Endothelial cell of umbilical vein (primary cell): ENCODE results near the gene TENT5D. TPM values are rescaled to one million over a fixed set of nuclear protein-coding genes. Genes with fewer than 3 reads are reported as not detected.

ENCODE experiments used
- BruUV-seq: library from RNA; stranded (reverse); fragments of 400-500 nt; replicated peaks from 2 replicates; lab custom pipeline; 2021; lab: Mats Ljungman, UMichigan
- CTCF ChIA-PET: fragments of 300-600, 350-600 bp; sonication (Branson Sonifier 250); formaldehyde crosslinking; loops from one replicate; lab custom pipeline; 2021; ENCODE audit warnings: antibody characterized with exemption, inconsistent platforms; lab: Charles Lee
- POLR2A ChIA-PET: fragments of 300-600, 350-600 bp; sonication (Branson Sonifier 250); formaldehyde crosslinking; loops from one replicate; lab custom pipeline; 2021; ENCODE audit warnings: antibody characterized with exemption, inconsistent platforms; lab: Charles Lee
- DNase-seq: peaks from one replicate; pipeline ENCODE4 v3.0.0-alpha.2; 2011; ENCODE audit warnings: low read depth, low spot score
- FAIRE-seq: peaks from 2 replicates; lab custom pipeline; 2011; peaks lifted over from hg19 to GRCh38; lab: Jason Lieb, UNC
- H2AFZ ChIP-seq: 2 replicates; pipeline ENCODE4 v1.6.0; 2012; ENCODE audit warnings: low read depth, low read length, control low read depth, inconsistent platforms
- H3K27ac ChIP-seq: 2 replicates; pipeline ENCODE4 v1.5.1; 2011; ENCODE audit warnings: low read depth, mild to moderate bottlenecking, control low read depth, low read length, moderate library complexity; ENCODE audit not compliant: insufficient read depth
- H3K27me3 ChIP-seq, 2 experiments: 2 replicates each; pipeline versions ENCODE4 v1.6.0 to v1.6.1; 2011; ENCODE audit warnings: low read length in 2 of 2, mixed read lengths in 1 of 2; ENCODE audit not compliant: control insufficient read depth in 2 of 2, insufficient read depth in 2 of 2
- H3K36me3 ChIP-seq, 2 experiments: 2 replicates in 1 of 2; 3 replicates in 1 of 2; pipeline ENCODE4 v1.5.1; 2011; ENCODE audit warnings: low read length in 2 of 2, mild to moderate bottlenecking in 1 of 2, moderate library complexity in 1 of 2; ENCODE audit not compliant: control insufficient read depth in 2 of 2, insufficient read depth in 2 of 2; ENCODE audit errors: extremely low read depth in 1 of 2
- H3K4me1 ChIP-seq: 3 replicates; pipeline ENCODE4 v1.5.1; 2011; ENCODE audit warnings: mild to moderate bottlenecking, low read length; ENCODE audit not compliant: control insufficient read depth, insufficient read depth; ENCODE audit errors: extremely low read depth
- H3K4me2 ChIP-seq: 2 replicates; pipeline ENCODE4 v1.6.1; 2011; ENCODE audit warnings: low read length, control low read depth, mixed read lengths; ENCODE audit not compliant: insufficient read depth
- H3K4me3 ChIP-seq, 3 experiments: fragments of 200-600 bp in 1 of 3; sonication (generic), shearing (Covaris generic) in 1 of 3; replicated peaks in 1 of 3; 2 replicates each; pipeline ENCODE4 v1.5.1; 2011 to 2016; ENCODE audit warnings: control low read depth in 3 of 3, low read length in 3 of 3, mild to moderate bottlenecking in 2 of 3, inconsistent platforms in 1 of 3, low read depth in 1 of 3, moderate library complexity in 1 of 3; ENCODE audit not compliant: insufficient read depth in 1 of 3
- H3K79me2 ChIP-seq: 2 replicates; pipeline ENCODE4 v1.6.0; 2012; ENCODE audit warnings: low read length, inconsistent platforms; ENCODE audit not compliant: control insufficient read depth, insufficient read depth
- H3K9ac ChIP-seq: replicated peaks from 2 replicates; pipeline ENCODE3; 2011; ENCODE audit warnings: low read length, control low read depth; ENCODE audit not compliant: insufficient read depth; ENCODE audit errors: extremely low read depth
- H3K9me1 ChIP-seq: replicated peaks from 3 replicates; pipeline ENCODE4 v1.6.0; 2011; ENCODE audit warnings: mild to moderate bottlenecking, low read length; ENCODE audit not compliant: control insufficient read depth, insufficient read depth; ENCODE audit errors: extremely low read depth
- H3K9me3 ChIP-seq: replicated peaks from 2 replicates; pipeline ENCODE4 v1.5.1; 2012; ENCODE audit warnings: low read length, inconsistent platforms; ENCODE audit not compliant: control insufficient read depth, insufficient read depth
- H4K20me1 ChIP-seq: replicated peaks from 2 replicates; pipeline ENCODE3; 2011; ENCODE audit warnings: mild to moderate bottlenecking, low read length; ENCODE audit not compliant: control insufficient read depth, insufficient read depth; ENCODE audit errors: extremely low read depth
- EZH2 ChIP-seq: IDR thresholded peaks from 2 replicates; pipeline ENCODE4 v1.6.1; 2012; ENCODE audit warnings: borderline replicate concordance, low read depth, mild to moderate bottlenecking, moderate library complexity, low read length, inconsistent platforms; ENCODE audit not compliant: severe bottlenecking
- FOS ChIP-seq: IDR thresholded peaks from 2 replicates; pipeline ENCODE4 v1.6.1; 2011; ENCODE audit warnings: mild to moderate bottlenecking, low read length, moderate library complexity, borderline replicate concordance; ENCODE audit not compliant: insufficient read depth
- GATA2 ChIP-seq: IDR thresholded peaks from 2 replicates; pipeline ENCODE4 v1.7.0; 2011; ENCODE audit warnings: low read depth, mild to moderate bottlenecking, moderate library complexity, mixed read lengths, low read length; ENCODE audit not compliant: insufficient read length, insufficient read depth
- JUN ChIP-seq: IDR thresholded peaks from 2 replicates; pipeline ENCODE4 v1.6.1; 2011; ENCODE audit warnings: borderline replicate concordance, low read depth; ENCODE audit not compliant: insufficient read length, insufficient read depth
- MYC ChIP-seq: IDR thresholded peaks from one replicate; pipeline ENCODE4 v1.6.1; 2011; ENCODE audit warnings: mild to moderate bottlenecking, low read depth, low read length
- POLR2A ChIP-seq: IDR thresholded peaks from 2 replicates; pipeline ENCODE4 v1.6.1; 2012; ENCODE audit warnings: low read depth, mild to moderate bottlenecking, control low read depth, low read length
- POLR2AphosphoS5 ChIP-seq: IDR thresholded peaks from 2 replicates; pipeline ENCODE4 v1.6.1; 2012; ENCODE audit warnings: low read depth, mild to moderate bottlenecking, control low read depth, low read length, moderate library complexity; ENCODE audit not compliant: insufficient read depth
- dilution Hi-C: fragments of 300-500 bp; cut with MboI; formaldehyde crosslinking; loops from one replicate; pipeline ENCODE4 v1.15.0; 2019; ENCODE audit warnings: low sequenced_read_pairs; ENCODE audit not compliant: extremely low pct_ligation_motif_present
- intact Hi-C: fragments of 100-400 bp; cut with micrococcal nuclease; formaldehyde crosslinking; loops from one replicate; pipeline ENCODE4 v1.10.0; 2022
- polyA plus RNA-seq, 4 experiments: library from polyadenylated mRNA; depleted of rRNA in 3 of 4; stranded (reverse) in 3 of 4; unstranded in 1 of 4; fragments of >200 nt; gene quantifications; 2 replicates each; pipeline versions ENCODE4 v1.2.1 to v1.2.3, GENCODE V29; 2011 to 2012; ENCODE audit warnings: missing spikeins in 1 of 4
- total RNA-seq: library from RNA; stranded (reverse); gene quantifications from 2 replicates; pipeline ENCODE4 v1.2.3, GENCODE V29; 2021
- TF ChIP-seq, protein P1 (sequence below), 2 donors: IDR thresholded peaks; 1 replicate in 1 of 2; 2 replicates in 1 of 2; pipeline ENCODE4 v1.5.1; 2011; ENCODE audit warnings: low read length in 2 of 2, mild to moderate bottlenecking in 2 of 2, moderate library complexity in 2 of 2, control low read depth in 1 of 2, inconsistent platforms in 1 of 2, low read depth in 1 of 2; ENCODE audit not compliant: insufficient read depth in 1 of 2; ENCODE audit errors: extremely low read depth in 1 of 2
- TF ChIP-seq, protein P2 (sequence below): IDR thresholded peaks from 2 replicates; pipeline ENCODE4 v1.6.1; 2011; ENCODE audit not compliant: insufficient read depth, insufficient read length

Gene TENT5D
- total and polyA plus RNA-seq, 2 donors (not counting 3 experiments of a cell fraction or from before 2014, with no cell fraction given): not detected

DNA sequence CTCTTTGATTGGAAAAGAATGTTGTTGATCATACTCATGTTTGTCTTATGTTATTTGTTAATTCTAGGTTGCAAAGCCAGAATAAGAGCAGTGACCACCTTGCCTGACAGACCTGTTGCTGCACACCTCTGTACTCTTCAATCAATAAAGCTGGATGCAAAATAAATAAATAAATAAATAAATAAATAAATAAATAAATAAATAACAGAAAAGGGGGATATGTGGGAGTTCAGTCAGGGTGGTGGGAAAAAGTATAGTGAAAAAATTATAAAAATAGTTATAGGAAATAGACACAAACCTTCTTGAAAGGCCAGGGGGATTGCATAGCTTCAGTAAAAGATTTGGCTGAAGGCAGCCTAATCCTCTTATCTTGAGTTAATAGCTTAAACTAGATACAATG lies 51.3 kb downstream of the TENT5D start:
- ChIA-PET CTCF (no interaction called here), POLR2A (no interaction called here)
- BruUV-seq: no TSS peak

More for the DNA sequence above, 51.3 kb downstream of the TENT5D start:
- Histone ChIP-seq H3K4me1 (no peaks in the 10 kb centered on the region), H2AFZ (no peak overlapping the region), H3K4me2 (no peak overlapping the region), H3K27me3 (no peaks in the 10 kb centered on the region), H3K9me1 (no peaks in the 10 kb centered on the region), H3K27ac (no peak overlapping the region), H3K4me3 (no peak overlapping the region), H4K20me1 (no peaks in the 10 kb centered on the region), H3K79me2 (no peaks in the 10 kb centered on the region), H3K36me3 (no peaks in the 10 kb centered on the region), H3K9ac (no peak overlapping the region), H3K9me3 (no peaks in the 10 kb centered on the region)
- no peak for DNase-seq
- intact Hi-C loops: no loop called here
- FAIRE-seq: no peak
- dilution Hi-C loops: no loop called here
- TF ChIP-seq, protein P1, sequence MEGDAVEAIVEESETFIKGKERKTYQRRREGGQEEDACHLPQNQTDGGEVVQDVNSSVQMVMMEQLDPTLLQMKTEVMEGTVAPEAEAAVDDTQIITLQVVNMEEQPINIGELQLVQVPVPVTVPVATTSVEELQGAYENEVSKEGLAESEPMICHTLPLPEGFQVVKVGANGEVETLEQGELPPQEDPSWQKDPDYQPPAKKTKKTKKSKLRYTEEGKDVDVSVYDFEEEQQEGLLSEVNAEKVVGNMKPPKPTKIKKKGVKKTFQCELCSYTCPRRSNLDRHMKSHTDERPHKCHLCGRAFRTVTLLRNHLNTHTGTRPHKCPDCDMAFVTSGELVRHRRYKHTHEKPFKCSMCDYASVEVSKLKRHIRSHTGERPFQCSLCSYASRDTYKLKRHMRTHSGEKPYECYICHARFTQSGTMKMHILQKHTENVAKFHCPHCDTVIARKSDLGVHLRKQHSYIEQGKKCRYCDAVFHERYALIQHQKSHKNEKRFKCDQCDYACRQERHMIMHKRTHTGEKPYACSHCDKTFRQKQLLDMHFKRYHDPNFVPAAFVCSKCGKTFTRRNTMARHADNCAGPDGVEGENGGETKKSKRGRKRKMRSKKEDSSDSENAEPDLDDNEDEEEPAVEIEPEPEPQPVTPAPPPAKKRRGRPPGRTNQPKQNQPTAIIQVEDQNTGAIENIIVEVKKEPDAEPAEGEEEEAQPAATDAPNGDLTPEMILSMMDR (IDR thresholded peaks at IDR 0.05; ENCODE audit: extremely low read depth in 1 of 2, insufficient read depth in 1 of 2, low read depth in 1 of 2, low read length in 2 of 2): no peak
- TF ChIP-seq, protein P2, sequence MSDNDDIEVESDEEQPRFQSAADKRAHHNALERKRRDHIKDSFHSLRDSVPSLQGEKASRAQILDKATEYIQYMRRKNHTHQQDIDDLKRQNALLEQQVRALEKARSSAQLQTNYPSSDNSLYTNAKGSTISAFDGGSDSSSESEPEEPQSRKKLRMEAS: no peak
- no peak for TF ChIP-seq JUN
- no peak for TF ChIP-seq POLR2AphosphoS5
- no peak for TF ChIP-seq POLR2A
- TF ChIP-seq FOS: no peak
- no peak for TF ChIP-seq MYC
- TF ChIP-seq EZH2: no peak
- no peak for TF ChIP-seq GATA2
